GM20431 (cell line): ENCODE data around the gene MPST.
"Not testable (repeated sequence)": the region's sequence is repeated elsewhere in the genome, so short reads cannot be mapped to it uniquely, and the experiment has no call there.

ENCODE experiments used
- in situ Hi-C: fragments of 300-500 bp; cut with MseI, MboI; formaldehyde crosslinking; loops from one replicate; pipeline ENCODE4 v1.15.0; 2020; ENCODE audit warnings: low sequenced_read_pairs; ENCODE audit not compliant: unreplicated experiment

Gene MPST

DNA sequence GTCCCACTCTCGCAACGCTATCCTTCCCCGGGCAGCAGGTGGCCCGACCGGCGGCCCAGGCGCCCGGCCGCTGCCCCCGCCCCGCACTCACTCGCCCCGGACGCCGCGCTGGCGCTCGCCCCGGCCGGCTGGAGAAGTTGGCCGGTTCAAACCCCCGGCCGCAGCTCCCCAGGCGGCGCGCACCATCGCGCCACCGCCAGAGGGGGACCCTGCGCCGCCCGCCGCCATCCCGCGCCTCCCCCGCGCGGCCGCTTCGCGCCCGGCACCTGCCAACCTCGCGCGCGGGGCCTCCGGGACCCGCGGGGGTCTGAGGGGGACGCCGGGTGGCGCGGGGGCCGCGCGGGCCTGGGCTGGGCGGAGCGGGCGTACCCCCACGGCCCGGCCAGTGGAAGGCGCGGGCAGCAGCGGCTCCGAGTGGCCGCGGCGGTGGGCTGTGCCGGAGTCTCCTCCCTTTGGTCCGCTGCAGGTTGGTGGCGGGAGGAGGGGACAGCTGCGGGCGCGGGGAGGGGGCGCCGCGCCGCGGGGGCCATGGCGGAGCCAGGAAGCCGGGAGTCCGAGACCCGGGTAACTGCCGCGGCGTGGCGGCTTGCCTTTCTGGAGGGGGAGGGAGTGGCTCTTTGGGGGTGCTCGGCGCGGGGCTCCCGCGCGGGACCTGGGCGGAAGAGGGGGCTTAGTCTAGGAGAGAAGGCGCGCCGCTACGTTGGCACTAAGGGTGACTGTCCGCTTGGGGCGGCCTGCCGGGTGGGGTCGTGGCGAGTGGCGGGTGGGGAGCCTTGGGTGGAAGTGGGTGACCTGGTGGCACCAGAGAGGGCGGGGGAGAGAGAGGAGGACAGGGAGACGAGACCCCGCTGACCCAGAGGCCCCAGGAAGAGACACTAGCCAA is at the start of gene MPST, which contains the start of gene TST:
Gene MPST (plus strand): TSS at position 434 of the 883 bp plus-strand sequence. CDS start 95 bp downstream, at position 529.
Gene TST (minus strand): TSS at position 139 of the 883 bp plus-strand sequence. CDS start 715 bp downstream, outside the sequence.
- in situ Hi-C loops: loop anchor here (25.0 kb wide), 1 partner anchor 482 kb away; the partner anchor contains the start of gene EIF3D

DNA sequence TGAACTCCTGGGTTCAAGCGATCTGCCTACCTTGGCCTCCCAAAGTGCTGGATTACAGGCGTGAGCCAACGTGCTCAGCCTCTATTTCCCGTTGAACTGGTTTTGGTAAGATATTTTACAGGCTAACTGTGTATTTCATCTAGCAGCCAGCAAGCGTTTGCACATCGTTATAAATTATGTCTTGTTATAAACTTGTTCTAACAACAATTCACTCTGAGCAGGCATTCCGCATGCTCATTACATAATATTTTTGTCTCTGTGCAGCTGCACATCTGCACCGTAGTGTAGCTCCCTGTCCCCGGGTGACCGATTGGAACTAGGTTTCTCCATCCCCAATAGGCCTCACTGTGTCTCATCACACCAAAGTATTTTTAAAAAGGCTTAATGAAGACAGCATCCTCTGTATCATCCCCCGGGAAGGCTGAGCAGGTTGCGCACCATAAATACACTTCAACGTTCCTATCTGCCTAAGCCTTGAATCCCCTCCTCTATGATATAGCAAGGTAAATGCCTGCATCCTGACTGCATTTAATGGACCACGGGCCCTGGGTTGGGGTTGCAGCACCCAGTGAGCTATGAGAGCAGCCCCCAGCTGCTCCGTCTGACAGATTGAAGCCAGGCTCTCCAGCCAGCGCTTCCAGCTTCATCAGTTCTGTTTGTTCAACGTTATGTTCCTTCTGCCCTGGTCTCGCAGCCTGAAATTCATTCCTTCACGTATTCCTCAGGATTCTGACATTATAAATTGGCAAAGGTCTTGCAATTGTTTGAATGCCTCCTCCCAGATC is 48.0 kb upstream of the MPST start:
- in situ Hi-C loops: no loop called here

DNA sequence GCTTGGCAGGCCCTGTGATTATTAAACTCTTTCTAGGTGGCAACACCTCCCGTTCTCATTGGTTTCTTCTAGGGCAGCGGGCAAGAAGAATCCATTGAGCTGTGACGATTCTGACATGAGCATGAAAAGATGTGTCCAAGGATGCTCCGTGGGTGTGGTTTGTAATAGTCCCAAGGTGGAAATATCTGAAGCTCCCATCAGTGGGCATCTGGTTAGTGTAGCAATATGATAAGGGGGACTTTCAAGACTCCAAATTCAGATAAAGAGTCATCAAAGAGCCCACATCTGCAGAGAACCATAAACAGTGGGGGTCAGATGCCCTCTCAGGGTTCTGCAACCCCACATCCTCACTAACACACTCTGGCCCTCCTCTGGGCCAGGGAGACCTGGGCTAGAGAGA is 42.9 kb upstream of the MPST start:
- in situ Hi-C loops: no loop called here

- in situ Hi-C loops: no loop called here
Measured at GRCh38 chr22:36977401-36977861, 42.1 kb upstream of the MPST start.

GRCh38 chr22:36977947-36978660 is 41.4 kb upstream of the MPST start:
- in situ Hi-C loops: no loop called here

DNA sequence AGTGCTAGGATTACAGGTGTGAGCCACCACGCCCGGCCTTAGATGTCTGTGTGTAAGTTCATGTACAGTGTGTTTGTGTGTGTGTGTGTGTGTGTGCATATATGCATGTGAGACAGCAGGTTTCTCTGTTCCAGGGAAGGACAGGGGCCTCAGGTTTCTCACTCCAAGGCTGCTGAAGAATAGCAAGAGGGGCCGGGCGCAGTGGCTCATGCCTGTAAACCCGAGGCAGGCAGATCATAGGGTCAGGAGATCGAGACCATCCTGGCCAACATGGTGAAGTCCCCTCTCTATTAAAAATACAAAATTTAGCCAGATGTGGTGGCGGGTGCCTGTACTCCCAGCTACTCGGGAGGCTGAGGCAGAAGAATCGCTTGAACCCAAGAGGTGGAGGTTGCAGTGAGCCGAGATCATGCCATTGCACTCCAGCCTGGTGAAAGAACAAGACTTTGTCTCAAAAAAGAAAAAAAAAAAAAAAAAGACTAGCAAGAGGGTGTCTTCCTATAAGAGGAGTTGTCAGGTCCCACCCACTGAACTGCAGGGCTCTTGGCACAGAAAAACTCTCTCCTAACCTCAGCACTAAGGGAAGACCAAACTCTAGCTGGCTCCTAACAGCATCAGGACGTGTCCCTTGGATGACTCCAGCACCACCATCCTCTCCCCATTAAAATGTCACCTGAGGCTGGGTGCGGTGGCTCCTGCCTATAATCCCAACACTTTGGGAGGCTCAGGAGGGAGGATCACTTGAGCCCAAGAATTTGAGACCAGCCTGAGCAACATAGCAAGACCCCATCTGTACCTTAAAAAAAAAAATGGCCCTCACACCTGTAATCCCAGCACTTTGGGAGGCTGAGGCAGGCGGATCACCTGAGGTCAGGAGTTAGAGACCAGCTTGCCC is 40.3 kb upstream of the MPST start:
- in situ Hi-C loops: no loop called here

DNA sequence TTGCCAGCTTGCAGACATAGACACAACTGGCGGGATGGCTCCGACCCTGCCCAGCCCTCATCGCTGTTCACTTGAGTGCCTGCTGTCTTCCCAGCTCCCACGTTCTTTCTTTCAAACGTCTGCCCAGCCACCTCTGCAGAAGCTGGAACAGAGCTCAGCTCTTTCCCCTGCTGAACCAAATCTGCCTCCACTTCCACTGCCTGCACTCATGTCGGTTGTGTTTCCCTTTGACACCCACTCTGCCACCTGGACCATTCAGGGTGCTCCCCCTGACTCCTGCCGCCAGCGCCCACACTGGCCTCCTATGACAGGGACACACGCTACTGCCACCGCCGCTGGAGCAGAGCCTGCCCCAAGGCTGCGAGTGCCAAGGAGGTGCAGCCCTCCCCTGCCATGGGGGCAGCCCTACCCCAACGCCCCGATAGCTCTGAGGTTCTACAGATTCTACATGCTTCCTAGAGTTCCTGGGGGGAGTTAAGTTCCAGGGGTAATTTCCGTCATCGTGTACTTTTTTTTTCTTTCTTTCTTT is 38.2 kb upstream of the MPST start:
- in situ Hi-C loops: loop anchor here (5.0 kb wide), 1 partner anchor 194 kb away; no protein-coding TSS in a partner anchor

DNA sequence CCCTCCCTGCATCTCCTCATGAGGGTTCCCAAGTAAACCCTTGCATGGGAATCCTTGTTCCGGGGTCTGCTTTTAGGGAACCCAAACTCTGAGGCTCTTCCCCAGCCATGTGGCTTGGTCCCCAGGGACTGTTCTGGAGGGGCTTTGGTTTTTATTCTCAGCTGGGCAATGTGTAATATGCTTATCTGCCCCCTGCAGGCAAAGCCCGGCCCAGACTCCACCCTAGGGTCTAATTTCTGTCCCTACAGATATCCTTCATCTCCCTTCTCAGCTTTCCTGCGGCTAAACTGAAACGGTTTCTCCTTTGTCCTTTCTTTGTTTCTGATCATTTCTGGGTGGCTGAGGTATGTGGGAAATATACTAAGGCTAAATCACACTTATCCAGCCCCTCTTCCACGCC is 37.4 kb upstream of the MPST start:
- in situ Hi-C loops: loop anchor here (5.0 kb wide), 1 partner anchor 195 kb away; no protein-coding TSS in a partner anchor

GRCh38 chr22:36985211-36985889 is 34.2 kb upstream of the MPST start:
- in situ Hi-C loops: no loop called here

DNA sequence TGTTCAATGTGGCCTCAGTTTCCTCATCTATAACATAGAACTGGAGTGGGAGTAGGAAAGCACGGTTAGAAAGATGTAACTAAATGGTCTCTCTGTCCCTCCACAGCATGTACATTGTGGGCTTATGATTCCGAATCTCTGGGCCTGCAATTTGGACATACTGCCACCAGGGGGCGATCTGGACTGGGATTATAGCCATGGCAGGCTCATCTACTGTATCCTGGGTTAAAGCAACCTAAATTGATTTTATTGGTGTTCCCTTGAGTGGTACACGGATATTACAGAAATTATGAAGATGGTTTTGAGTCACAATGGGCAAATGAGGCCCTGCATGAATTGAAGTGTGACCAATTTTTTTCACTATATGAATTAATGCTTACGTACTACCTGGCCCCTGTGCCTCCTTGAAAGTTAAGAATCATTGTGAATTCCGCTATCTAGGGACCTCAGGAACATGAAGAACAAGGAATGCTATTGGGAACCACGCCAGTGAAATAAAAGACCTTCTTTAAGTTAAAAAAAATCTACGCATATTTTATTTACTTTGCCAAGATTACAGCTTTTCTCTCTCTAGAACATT is 33.2 kb upstream of the MPST start:
- in situ Hi-C loops: no loop called here

DNA sequence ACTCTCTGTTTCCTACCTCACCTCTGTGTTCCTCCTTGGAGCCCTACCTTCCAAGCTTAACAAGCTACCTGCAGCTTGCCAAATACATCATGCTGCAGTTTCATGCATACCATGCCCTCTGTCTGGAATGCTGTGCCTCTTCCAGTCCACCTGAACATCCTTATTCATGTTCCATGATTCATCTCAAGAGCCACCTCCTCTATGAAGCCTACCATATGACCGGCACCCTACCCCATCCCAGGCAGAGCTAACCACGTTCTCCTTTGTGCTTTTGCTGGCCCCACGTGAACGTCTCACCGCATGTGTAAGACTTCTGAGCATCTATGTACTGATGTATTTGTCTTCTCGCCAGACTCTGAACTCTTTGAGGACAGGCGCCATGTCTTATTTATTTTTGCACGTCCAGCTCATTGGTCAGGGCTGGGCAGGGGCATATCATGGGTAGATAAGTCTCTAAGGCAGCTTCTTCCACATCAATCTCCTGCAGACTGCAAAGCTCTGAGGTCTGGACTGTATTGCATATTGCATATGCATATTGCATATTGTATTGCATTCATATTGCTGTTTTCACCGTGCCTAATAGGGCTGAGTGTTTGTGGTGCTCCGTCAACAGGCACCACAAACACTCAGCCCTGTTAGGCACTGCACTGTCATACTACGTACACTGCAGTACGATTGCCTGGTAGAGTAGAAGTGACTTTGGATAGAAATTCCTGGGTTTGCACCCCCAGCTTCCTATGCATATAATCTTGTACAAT is 31.3 kb upstream of the MPST start:
- in situ Hi-C loops: no loop called here

DNA sequence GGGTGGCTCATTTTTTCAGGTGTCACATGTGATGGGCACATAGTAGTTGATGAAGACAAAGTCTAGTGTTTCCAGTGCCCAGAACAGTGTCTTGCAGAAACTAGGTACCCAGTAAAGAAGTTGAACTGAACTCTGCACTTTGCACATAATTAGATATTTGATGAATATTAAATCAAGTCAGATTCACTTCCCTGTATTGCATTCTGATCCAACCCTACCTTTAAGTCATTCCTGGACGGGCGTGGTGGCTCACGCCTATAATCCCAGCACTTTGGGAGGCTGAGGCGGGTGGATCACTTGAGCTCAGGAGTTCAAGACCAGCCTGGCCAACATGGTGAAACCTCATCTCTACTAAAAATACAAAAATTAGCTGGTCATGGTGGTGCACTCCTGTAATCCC is 30.5 kb upstream of the MPST start:
- in situ Hi-C loops: not testable (repeated sequence)

DNA sequence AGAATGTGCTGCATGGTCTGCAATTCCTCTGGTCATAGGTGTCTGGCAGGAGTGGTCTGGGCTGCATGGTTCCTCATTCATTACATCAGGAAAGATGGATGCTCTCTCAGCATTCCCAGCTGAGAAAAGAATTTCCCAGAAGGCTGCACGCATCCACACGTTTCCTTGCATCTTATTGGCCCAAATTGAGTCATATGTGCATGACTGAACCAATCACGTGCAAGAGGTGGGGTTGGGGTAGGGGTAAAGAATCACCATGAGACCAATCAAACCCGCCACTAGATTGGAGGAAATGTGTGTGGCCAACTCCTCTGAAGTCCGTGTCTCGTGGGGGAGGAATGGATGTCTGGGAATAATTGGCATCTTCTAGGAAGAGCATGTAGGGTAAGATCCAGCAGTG is 29.1 kb upstream of the MPST start:
- in situ Hi-C loops: no loop called here

DNA sequence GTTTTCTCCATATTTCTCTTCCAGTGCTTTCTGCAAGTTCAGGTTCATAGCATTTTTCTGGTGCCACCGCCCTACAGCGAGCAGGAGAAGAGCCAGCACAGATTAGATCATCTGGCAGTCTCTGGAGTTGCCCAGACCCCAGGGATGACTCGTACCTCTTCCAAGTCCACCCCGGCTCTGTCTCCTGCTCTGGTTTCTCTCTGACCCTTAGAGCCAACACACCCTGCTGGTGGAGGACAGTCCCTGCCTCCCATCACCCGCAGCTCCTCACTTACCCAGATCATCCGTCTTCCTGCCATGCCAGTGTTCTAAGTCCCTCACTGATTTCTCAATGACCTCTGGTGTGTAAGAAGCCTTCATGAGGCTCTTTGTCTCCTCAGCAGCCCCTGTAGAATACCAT is 28.3 kb upstream of the MPST start:
- in situ Hi-C loops: no loop called here

DNA sequence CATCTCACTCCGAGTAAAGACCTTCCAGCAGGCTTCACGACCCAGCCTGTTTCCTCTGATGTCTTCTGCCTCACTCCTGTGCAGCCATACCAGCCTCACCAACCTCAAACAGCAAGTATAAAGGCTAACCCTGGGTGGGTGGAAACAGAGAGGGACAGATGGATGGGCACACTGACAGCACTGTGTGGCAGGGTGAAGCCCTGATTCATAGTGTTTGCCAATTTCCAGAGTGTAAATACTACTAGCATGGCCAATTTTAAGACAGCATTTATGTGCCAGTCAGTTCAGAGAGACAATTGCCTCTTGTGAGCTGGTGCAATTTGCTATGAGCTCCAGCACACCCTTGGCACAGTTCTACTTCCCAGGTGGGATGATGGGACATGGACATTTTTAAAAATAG is 21.8 kb upstream of the MPST start:
- in situ Hi-C loops: no loop called here

GRCh38 chr22:36998620-36999351 is 20.8 kb upstream of the MPST start:
- in situ Hi-C loops: no loop called here

DNA sequence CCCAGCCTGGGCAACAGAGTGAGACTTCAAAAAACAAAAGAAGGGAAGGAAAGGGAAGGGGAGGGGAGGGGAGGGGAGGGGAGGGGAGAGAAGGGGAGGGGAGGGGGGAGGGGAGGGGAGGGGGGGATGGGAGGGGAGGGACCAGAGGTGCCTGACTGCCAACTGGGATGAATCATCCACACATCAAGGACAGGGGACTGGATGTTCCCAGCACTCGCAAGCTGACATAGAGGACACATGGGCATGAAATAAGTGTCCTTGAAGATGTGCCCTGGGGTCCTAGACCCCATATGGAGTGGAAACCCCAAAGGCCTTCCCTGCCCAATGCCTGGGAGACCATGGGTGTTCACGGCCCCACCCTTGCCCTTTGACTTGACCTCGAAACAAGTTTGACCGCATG is 20.1 kb upstream of the MPST start:
- in situ Hi-C loops: no loop called here
